K562 (cell line): ENCODE data around the gene MYL12A. TPM values are rescaled to one million over a fixed set of nuclear protein-coding genes. Genes with fewer than 3 reads are reported as not detected.

Experiments used
- CBFB ChIP-seq: sonication (generic); formaldehyde crosslinking; IDR thresholded peaks from 2 replicates; pipeline ENCODE4 v1.4.0; 2020; ENCODE audit warnings: mild to moderate bottlenecking, missing genetic modification reagents
- CEBPZ ChIP-seq: fragments of 150-350 bp; IDR thresholded peaks from 2 replicates; pipeline ENCODE4 v1.6.1; 2014; ENCODE audit warnings: low read depth, mild to moderate bottlenecking, low read length, borderline replicate concordance
- HNRNPL ChIP-seq: fragments of 200-400 bp; formaldehyde crosslinking; IDR thresholded peaks from 2 replicates; pipeline ENCODE4 v1.6.1; 2017; ENCODE audit warnings: low read depth, mild to moderate bottlenecking, low read length
- JUN ChIP-seq, 2 experiments: sonication (generic) in 1 of 2; formaldehyde crosslinking in 1 of 2; IDR thresholded peaks; 2 replicates each; pipeline versions ENCODE4 v1.6.1 to v1.8.0; 2012 to 2022; ENCODE audit warnings: borderline replicate concordance in 2 of 2, mild to moderate bottlenecking in 2 of 2, improper control_type of control experiment in 1 of 2, low read depth in 1 of 2, low read length in 1 of 2, missing genetic modification reagents in 1 of 2
- MED1 ChIP-seq: sonication (generic); formaldehyde crosslinking; IDR thresholded peaks from 2 replicates; pipeline ENCODE4 v1.8.1; 2023; ENCODE audit warnings: missing genetic modification reagents, borderline replicate concordance
- MIER1 ChIP-seq: fragments of 450-650 bp; IDR thresholded peaks from 2 replicates; pipeline ENCODE4 v1.6.1; 2016; ENCODE audit warnings: antibody characterized with exemption, mild to moderate bottlenecking, low read depth
- SNIP1 ChIP-seq: fragments of 450-650 bp; IDR thresholded peaks from 2 replicates; pipeline ENCODE4 v1.7.1; 2017; ENCODE audit warnings: low read depth, mild to moderate bottlenecking
- STAT5B ChIP-seq: fragments of 250-450 bp; sonication (Bioruptor Pico); IDR thresholded peaks from 2 replicates; pipeline ENCODE4 v1.8.0; 2021; ENCODE audit warnings: mild to moderate bottlenecking, inconsistent platforms
- TAF9B ChIP-seq: fragments of 450-650 bp; IDR thresholded peaks from 2 replicates; pipeline ENCODE4 v1.6.1; 2018; ENCODE audit warnings: mild to moderate bottlenecking; ENCODE audit not compliant: partially characterized antibody
- ZNF263 ChIP-seq: sonication (generic); formaldehyde crosslinking; IDR thresholded peaks from 2 replicates; pipeline ENCODE4 v1.8.0; 2022; ENCODE audit warnings: mild to moderate bottlenecking, missing genetic modification reagents, borderline replicate concordance
- ZNF444 ChIP-seq: fragments of 250-450 bp; sonication (Bioruptor Pico); IDR thresholded peaks from 2 replicates; pipeline ENCODE4 v1.4.0; 2020; ENCODE audit warnings: mild to moderate bottlenecking, moderate library complexity
- polyA plus RNA-seq, 8 experiments: library from polyadenylated mRNA; depleted of rRNA in 4 of 8; stranded (reverse) in 5 of 8; unstranded in 3 of 8; fragments of >200 nt; fragmentation: Nextera tagmentation in 2 of 8; fragmentation: Illumina TruSeq in 1 of 8; extraction: Ambion mirVana in 2 of 8; extraction: Trizol in 1 of 8; gene quantifications; 2 replicates each; pipeline versions ENCODE4 v1.2.1 to v1.2.3, GENCODE V29; 2011 to 2014; ENCODE audit warnings: inconsistent platforms in 1 of 8, missing spikeins in 1 of 8
- total RNA-seq, 7 experiments: library from RNA; depleted of rRNA in 6 of 7; stranded (reverse); fragments of >200 nt in 6 of 7; fragmentation: Illumina TruSeq in 2 of 7; extraction: Trizol in 2 of 7; gene quantifications; 2 replicates each; pipeline versions ENCODE4 v1.2.1 to v1.2.3, GENCODE V29; 2011 to 2021; ENCODE audit warnings: low replicate concordance in 1 of 7
- TF ChIP-seq, protein P1 (sequence below), 2 experiments: fragments of 450-650 bp; IDR thresholded peaks; 2 replicates each; pipeline ENCODE4 v1.6.1; 2018; ENCODE audit warnings: mild to moderate bottlenecking in 2 of 2, low read depth in 1 of 2; ENCODE audit not compliant: partially characterized antibody in 2 of 2
- TF ChIP-seq, protein P2 (sequence below): fragments of 450-650 bp; IDR thresholded peaks from 2 replicates; pipeline ENCODE4 v1.6.1; 2016; ENCODE audit warnings: mild to moderate bottlenecking
- TF ChIP-seq, protein P3 (sequence below): fragments of 200-400 bp; formaldehyde crosslinking; IDR thresholded peaks from 2 replicates; pipeline ENCODE4 v1.6.1; 2017; ENCODE audit warnings: mild to moderate bottlenecking, low read depth, low read length, moderate library complexity

The MYL12A gene
- total and polyA plus RNA-seq, 9 of the 15 experiments (the other 6 are each of a cell fraction or from before 2014, with no cell fraction given), result 308 to 1,031 (median 559) TPM

- TF ChIP-seq JUN (IDR thresholded peaks at IDR 0.05; ENCODE audit: borderline replicate concordance, low read depth, low read length) (peak; percentile 71; the same call in 1 of the 2 replicates), JUN (CRISPR knock-in tag; IDR thresholded peaks at IDR 0.05; ENCODE audit: borderline replicate concordance) (peak; percentile 79; the same call in 1 of the 2 replicates), MIER1 (no peak), ZNF444 (CRISPR knock-in tag) (no peak), STAT5B (CRISPR knock-in tag) (no peak), CEBPZ (no peak), SNIP1 (no peak), TAF9B (no peak), HNRNPL (no peak), CBFB (CRISPR knock-in tag) (no peak), MED1 (CRISPR knock-in tag) (no peak), ZNF263 (CRISPR knock-in tag) (no peak; the same call in none of the 2 replicates)
- TF ChIP-seq, protein P1, sequence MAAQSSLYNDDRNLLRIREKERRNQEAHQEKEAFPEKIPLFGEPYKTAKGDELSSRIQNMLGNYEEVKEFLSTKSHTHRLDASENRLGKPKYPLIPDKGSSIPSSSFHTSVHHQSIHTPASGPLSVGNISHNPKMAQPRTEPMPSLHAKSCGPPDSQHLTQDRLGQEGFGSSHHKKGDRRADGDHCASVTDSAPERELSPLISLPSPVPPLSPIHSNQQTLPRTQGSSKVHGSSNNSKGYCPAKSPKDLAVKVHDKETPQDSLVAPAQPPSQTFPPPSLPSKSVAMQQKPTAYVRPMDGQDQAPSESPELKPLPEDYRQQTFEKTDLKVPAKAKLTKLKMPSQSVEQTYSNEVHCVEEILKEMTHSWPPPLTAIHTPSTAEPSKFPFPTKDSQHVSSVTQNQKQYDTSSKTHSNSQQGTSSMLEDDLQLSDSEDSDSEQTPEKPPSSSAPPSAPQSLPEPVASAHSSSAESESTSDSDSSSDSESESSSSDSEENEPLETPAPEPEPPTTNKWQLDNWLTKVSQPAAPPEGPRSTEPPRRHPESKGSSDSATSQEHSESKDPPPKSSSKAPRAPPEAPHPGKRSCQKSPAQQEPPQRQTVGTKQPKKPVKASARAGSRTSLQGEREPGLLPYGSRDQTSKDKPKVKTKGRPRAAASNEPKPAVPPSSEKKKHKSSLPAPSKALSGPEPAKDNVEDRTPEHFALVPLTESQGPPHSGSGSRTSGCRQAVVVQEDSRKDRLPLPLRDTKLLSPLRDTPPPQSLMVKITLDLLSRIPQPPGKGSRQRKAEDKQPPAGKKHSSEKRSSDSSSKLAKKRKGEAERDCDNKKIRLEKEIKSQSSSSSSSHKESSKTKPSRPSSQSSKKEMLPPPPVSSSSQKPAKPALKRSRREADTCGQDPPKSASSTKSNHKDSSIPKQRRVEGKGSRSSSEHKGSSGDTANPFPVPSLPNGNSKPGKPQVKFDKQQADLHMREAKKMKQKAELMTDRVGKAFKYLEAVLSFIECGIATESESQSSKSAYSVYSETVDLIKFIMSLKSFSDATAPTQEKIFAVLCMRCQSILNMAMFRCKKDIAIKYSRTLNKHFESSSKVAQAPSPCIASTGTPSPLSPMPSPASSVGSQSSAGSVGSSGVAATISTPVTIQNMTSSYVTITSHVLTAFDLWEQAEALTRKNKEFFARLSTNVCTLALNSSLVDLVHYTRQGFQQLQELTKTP (IDR thresholded peaks at IDR 0.05; ENCODE audit: low read depth in 1 of 2, partially characterized antibody in 2 of 2), result peak; percentile 47 to 59
- TF ChIP-seq, protein P2, sequence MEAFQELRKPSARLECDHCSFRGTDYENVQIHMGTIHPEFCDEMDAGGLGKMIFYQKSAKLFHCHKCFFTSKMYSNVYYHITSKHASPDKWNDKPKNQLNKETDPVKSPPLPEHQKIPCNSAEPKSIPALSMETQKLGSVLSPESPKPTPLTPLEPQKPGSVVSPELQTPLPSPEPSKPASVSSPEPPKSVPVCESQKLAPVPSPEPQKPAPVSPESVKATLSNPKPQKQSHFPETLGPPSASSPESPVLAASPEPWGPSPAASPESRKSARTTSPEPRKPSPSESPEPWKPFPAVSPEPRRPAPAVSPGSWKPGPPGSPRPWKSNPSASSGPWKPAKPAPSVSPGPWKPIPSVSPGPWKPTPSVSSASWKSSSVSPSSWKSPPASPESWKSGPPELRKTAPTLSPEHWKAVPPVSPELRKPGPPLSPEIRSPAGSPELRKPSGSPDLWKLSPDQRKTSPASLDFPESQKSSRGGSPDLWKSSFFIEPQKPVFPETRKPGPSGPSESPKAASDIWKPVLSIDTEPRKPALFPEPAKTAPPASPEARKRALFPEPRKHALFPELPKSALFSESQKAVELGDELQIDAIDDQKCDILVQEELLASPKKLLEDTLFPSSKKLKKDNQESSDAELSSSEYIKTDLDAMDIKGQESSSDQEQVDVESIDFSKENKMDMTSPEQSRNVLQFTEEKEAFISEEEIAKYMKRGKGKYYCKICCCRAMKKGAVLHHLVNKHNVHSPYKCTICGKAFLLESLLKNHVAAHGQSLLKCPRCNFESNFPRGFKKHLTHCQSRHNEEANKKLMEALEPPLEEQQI, result no peak
- TF ChIP-seq, protein P3, sequence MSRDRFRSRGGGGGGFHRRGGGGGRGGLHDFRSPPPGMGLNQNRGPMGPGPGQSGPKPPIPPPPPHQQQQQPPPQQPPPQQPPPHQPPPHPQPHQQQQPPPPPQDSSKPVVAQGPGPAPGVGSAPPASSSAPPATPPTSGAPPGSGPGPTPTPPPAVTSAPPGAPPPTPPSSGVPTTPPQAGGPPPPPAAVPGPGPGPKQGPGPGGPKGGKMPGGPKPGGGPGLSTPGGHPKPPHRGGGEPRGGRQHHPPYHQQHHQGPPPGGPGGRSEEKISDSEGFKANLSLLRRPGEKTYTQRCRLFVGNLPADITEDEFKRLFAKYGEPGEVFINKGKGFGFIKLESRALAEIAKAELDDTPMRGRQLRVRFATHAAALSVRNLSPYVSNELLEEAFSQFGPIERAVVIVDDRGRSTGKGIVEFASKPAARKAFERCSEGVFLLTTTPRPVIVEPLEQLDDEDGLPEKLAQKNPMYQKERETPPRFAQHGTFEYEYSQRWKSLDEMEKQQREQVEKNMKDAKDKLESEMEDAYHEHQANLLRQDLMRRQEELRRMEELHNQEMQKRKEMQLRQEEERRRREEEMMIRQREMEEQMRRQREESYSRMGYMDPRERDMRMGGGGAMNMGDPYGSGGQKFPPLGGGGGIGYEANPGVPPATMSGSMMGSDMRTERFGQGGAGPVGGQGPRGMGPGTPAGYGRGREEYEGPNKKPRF, result no peak
Observed at GRCh38 chr18:3246635-3247239, 864 bp upstream of the MYL12A start (continued).
